Myocyte (in vitro differentiated cells): ENCODE results near the gene CYB5B. TPM values are rescaled to one million over a fixed set of nuclear protein-coding genes. Genes with fewer than 3 reads are reported as not detected.
"Not testable (repeated sequence)": the region's sequence is repeated elsewhere in the genome, so short reads cannot be mapped to it uniquely, and the experiment has no call there.

Experiments
- DNase-seq: peaks from one replicate; pipeline ENCODE4 v3.0.0-alpha.2; 2012; ENCODE audit warnings: low read depth
- total RNA-seq: library from RNA; depleted of rRNA; stranded (reverse); fragments of >200 nt; gene quantifications from 2 replicates; pipeline ENCODE4 v1.2.3, GENCODE V29; 2014

The CYB5B gene
- total RNA-seq, 1 donor from 2014 or later, result 220 TPM

DNA sequence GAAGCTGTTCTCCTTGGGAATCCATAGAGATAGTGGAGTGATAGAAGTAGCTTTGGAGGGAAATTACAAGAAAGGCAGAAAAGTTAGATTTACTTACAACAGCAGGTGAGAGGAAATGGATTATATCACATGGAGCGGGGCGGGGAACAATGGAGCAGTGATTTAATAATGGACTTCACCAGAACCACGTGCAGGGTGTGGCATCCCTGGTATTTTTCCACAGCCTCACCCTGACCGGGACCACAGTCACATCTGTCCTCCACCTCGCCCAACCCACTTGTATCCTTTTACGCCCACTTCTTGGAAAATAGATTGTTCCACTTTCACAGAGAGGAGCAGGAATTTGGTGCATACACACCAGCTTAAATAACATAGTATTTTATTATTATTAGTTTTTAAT, 15.9 kb upstream of the CYB5B start:
- peak; percentile 92 for DNase-seq

DNA sequence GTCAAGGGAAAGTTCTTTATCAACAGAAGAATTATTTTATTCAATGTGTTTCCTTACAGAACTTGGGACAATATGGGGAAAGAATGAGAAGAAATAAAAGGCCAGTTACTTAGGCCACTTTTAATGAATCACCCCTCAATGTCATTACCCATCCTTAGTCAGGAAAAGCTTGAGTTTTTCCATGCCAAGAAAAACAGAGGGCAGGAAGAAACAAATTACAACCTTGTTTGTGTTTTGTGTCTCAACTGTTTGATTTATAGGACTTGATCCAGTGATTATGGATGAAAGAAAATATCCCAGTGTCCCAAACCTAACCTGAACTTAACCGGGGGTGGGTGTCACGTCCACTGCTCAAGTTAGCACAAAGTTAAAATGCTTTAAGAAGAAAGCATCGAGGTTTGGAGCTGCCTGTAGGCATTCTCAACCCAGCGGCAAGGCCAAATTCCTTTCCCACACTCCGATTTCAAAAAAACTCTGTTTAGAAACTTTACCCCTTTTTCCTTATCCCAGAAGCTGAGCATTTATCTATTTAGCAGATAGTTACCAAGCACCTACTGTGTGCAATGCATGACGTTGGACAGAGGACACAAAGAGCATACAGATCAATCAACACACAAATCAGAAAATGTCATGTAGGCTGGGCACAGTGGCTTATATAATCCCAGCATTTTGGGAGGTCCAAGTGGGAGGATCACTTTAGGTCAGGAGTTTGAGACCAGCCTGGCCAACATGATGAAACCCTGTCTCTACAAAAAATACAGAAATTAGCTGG, 14.0 kb upstream of the CYB5B start:
- DNase-seq, result peak; percentile 58

DNA sequence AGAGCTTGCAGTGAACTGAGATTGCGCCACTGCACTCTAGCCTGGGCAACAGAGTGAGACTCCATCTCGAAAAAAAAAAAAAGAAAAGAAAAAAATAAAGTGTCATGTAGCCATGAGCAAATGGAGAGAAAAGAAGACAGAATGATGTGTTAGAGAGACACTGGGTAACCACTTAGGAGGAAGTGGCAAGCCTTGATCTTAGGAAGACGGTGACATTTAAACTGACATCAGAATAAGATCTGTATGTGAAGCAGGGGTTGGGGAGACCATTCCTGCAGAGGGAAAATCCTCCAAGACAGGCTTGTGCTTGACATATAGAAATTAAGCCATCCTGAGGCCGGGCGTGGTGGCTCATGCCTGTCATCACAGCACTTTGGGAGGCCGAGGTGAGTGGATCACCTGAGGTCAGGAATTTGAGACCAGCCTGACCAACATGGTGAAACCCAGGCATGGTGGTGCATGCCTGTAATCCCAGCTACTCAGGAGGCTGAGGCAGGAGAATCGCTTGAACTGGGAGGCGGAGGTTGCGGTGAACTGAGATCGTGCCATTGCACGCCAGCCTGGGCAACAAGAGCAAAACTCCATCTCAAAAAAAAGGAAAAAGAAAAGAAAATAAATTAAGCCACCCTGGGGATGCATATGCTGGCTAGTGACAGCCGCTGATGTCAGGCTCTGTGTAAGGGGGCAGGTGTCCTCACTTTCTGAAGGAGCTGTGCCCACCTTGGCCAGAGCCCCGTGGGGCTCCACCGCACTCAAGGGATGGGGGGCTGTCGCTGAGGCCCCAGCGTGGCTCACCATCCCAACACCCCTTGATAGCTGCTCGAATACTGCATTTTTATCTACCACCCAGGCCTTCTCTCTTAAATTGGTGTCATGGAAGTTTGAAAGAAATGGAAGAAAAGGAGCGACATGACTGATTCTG, 13.1 kb upstream of the CYB5B start:
- no peak for DNase-seq

DNA sequence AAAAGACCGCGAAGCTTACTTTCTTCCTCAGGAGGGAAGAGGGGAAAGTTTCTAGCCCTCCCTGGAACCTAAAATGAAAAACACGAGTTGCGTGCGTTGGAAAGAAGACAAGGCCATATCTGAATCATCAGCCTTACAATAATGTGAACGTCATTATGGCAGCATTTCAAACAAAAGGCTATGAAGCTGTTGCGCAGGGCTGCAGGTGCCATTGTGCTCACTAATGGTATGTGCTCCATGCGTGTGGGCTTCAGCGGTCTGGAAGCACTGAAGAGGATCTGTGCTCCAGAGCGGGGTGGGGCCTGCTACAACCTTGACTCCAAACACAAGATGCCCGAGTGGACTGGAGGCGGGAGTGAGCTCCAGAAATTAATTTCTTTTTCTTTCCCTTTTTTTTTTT, 12.1 kb upstream of the CYB5B start:
- no peak for DNase-seq

DNA sequence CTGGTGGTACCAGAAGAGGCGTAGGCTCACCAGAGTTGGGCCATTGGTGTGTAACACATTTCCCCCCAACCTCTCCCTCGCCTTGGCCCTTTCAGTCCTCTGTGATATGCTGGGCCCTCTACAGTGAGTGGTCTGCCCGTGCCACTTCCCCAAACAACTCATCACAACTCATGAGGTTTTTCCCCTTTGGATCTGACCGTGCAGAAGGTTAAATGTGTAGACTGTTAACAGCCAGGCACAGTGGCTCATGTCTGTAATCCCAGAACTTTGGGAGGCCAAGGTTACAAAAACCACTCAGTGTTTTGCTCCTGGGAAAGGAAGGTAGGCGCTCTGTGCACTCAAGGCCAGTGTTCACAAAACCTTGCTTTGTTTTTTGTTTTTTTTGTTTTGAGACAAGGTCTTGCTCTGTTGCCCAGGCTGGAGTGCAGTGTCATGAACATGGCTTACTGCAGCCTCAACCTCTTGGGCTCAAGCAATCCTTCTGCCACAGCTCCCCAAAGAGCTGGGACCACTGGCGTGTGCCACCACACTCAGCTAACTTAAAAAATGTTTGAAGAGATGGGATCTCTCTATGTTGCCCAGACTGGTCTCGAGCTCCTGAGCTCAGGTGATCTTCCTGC, 11.3 kb upstream of the CYB5B start:
- no peak for DNase-seq

DNA sequence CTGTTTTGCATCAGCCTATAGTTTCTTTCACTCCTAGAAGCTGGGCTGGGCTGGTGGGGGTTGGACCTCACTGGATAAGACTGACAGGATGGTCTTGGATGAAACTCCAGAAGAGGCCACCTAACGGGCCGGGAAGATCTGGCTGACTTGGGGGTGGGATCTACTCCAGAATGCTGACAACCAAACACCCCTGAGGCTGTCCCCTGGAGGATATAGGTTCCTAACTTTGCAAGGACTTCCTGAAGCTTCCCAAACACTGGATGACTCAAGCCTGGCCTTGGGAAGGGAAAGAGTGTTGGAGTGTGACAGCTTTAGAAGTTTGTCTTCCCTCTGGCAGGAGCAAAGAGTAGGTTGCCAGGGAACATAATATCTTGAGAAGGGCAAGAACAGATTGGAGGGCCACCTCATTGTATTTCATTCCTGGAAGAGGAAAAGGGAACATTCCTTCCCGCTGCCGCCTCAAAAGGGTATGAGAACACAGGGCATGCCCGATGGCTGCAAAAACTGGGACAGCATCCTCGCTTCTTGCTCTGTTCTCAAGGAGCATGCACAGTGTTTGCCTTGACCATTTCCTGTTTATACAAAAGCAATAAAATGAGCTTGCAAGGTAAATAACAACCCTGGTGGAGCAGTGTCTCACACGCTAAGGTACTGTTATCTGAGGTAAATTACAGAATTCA, 6.8 kb upstream of the CYB5B start:
- peak; percentile 53 for DNase-seq

DNA sequence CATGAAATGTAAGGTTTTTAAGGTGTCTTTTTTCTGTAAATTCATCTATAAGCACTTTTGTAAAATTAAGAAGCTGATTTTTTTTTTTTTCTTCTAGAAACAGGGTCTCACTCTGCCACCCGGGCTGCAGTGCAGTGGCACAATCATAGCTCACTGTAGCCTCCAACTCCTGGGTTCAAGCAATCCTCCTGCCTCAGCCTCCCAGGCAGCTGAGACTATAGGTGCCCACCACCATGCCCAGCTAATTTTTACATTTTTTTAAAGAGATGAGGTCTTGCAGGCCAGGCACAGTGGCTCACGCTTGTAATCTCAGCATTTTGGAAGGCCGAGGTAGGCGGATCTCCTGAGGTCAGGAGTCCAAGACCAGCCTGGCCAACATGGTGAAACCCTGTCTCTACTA, 4.5 kb upstream of the CYB5B start:
- no peak for DNase-seq

DNA sequence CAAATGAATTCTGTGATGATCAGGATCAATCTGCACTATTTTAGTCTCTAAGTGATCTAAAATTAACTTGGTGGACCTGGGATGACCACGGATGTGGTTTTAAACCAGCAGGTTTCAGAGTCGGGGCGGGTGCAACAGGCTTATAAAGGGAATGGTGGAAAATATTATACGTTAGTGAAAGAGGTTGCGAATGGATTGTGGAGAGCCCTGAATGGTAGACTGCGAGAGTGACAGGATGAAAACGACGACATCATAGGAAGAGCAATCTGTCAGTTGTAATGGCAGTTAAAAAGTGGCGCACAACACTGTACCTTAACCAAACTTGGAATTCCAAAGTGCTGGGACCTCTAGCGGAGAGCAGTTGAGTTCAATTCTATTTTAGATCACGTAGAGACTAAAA, 1.2 kb upstream of the CYB5B start:
- DNase-seq, result no peak

DNA sequence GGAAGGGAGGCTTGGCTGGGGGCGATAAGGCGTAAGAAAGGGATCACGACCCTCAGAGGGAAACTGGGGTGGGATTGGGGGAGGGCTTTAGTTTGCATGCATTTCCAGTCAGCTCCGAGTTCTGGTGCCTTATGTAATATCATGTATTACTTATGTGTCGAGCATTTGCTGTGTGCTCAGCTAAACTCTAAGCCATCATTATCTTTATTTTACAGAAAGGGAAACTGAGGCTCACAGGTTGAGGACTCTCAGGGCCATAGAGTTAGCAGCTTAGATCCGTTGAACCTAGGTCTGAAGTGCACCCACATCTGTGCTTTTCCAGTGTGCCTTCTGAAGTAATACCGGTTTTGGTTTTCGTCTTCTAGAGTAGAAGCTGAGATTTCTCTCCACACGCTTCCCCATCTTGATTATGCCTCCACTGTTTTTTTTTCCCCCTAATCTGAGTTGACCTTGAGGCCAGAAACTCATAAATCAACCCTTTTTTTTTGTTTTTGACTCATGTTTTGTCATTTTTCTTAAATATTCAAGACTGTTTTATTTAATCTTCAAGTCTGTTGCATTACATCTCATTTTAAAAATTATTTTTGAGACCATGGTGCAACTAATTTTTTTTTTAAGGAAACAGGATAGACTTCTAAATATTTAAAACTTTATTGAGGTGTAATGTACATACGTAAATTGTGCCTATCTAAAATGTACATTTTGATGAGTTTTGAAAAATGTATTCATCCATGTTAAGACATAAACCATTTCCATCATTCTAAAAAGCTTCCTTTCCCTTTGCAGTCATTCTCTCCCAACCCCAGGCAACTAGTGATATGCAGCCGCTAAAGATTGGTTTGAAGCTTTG, 741 bp downstream of the CYB5B start:
- DNase-seq, result no peak

DNA sequence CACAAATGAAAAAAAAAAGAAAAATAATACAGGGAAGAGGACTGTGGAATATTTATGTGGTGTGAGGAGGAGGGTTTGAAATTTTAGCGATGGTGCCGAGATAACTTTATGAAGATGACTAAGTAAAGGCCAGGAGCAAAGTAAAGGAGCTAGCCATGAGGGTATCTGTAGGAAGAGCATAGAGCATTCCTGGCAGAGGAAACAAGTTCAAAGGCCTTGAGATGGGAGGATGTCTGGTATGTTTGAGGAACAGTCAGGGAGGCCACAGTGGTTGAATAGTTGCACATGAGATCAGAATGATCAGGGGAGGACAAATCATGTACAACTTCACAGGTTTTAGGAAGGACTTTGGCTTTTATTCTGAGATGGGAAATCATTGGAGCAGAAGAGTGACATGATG, 4.2 kb downstream of the CYB5B start:
- no peak for DNase-seq

DNA sequence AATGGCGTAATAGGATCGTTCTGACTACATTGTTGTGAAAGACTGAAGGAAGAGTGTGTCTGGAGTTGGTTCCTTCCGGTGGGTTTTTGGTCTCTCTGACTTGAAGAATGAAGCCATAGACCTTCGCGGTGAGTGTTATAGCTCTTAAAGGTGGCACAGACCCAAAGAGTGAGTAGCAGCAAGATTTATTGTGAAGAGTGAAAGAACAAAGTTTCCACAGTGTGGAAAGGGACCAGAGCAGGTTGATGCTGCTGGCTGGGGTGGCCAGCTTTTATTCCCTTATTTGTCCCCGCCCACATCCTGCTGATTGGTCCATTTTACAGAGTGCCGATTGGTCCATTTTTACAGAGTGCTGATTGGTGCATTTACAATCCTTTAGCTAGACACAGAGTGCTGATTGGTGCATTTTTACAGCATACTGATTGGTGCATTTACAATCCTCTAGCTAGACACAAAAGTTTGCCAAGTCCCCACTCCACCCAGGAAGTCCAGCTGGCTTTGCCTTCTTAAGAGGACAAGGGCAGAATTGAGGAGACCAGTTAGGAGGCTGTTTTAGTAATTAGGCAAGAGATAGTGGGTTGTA, 4.7 kb downstream of the CYB5B start:
- not testable (repeated sequence) for DNase-seq

DNA sequence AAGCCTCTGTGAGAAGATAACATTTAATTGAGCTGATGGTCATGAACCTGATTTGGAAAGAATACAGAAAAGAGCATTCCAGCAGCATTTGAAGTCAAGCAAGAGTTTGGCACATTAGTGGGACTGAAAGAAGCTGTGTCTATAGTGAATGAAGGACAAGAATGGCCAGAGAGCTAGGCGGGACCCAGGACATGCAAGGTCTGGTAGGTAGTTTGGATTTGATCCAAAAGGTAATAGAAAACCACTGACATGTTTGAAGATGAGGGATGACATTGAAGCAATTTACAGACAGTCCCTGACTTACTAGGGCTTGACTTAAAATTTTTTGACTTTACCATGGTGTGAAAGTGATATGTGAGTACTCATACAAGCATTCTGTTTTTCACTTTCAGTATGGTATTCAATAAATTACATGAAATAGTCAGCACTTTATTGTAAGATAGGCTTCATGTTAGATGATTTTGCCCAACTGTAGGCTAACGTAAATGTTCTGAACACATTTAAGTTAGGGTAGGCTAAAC, 7.6 kb downstream of the CYB5B start:
- DNase-seq, result no peak

DNA sequence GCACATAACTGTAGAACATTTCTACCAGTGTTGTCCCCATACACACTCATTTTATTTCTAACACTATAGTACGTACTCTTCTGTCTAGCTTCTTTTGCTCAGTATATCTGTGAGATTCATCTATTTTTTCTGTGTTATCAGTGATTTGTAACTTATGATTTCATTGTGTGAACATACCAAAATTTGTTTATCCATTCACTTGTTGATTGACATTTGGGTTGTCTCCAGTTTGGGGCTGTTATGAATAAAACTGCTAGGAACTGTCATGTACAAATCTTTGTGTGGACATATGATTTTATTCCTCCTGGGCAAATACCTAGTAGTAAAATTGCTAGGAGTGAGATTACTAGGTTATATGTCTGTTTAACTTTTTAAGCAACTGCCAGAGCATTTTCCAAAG, 9.6 kb downstream of the CYB5B start:
- DNase-seq, result no peak

DNA sequence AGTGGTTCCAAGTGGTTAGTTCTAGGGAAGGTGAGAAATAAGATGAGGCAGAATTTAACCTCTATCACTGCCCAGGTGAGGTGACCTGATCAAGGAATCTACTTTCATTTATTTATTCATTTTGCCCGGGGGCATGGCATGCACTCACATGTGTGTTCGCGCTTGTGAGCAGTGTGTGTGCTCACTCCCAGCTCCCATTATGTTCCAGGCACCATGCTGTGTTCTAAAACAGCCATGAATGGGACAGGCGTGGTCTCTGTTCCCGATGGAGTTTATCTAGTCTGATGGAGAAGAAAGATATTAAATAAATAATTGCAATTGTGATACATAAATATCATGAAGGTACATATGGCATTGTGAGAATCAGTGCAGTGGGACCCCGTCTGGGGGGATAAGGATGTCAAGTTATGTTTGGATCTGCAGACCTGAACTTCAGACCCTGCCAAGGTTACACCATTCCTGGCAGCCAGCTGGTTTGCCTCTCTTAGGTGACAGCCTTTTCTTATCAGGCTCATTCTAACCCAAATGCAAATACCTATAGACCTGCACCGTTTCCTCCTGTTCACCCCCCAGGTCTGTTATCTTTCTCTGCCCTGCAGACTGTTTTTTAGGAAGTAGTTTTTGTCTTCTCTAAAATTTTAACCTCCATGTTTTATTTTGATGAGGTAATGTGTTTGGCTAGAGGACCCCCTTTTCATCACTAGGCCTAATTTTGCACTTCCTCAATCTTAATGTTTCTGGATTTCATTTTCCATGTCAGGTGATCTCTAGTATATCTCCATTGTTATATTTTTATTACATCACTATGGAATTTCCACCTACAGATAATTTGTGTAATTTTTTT, 11.8 kb downstream of the CYB5B start:
- no peak for DNase-seq

DNA sequence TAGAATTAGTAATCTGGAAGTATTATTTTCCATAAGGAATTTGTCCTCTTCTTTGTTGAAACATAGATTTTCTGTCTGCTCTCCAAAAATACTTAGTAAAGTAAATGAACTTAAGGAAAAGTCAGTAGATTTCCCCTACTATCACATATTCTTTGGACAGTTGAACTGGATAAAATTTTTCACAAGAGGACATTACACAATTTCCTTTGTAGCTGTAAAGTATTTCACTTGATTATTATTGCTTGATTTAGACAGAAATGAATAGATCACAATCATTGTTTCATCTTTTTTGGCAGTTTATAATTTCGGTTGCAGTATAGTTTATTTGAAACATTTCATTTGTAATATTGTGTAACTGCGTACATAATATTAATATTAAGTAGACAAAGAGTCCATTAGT, 12.5 kb downstream of the CYB5B start:
- no peak for DNase-seq

DNA sequence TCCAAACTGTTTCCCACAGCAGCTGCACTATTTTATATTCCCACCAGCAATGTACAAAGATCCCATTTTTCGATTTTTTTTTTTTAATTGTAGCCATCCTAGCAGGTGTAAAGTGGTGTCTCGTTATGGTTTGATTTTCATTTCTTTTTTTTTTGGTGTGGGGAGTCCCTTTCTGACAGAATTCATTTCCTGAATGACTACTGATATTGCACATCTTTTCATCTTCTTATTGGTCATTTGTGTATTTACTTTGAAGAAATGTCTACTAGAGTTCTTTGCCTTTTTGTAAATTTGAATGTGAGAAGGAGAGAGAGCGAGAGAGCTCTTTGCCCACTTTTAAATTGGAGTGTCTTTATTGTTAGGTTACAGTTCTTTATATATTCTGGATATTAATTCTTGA, 14.0 kb downstream of the CYB5B start:
- DNase-seq, result no peak

DNA sequence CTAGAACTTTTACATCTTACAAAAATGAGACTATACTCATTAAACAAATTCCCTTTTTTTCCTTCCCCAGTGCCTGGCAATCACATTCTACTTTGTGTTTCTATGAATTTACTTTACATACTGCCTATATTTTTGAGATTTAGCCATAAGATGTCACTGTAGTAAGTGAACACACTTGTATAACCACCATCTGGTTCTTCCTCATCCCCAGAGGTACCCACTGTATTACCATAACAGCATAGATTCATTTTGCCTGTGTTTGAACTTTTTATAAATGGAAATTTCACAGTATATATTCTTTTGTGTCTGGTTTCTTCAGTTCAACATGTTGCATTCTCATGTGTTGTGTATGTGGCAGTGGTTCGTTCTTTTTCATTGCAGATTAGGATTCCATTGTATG, 15.8 kb downstream of the CYB5B start:
- DNase-seq, result no peak

DNA sequence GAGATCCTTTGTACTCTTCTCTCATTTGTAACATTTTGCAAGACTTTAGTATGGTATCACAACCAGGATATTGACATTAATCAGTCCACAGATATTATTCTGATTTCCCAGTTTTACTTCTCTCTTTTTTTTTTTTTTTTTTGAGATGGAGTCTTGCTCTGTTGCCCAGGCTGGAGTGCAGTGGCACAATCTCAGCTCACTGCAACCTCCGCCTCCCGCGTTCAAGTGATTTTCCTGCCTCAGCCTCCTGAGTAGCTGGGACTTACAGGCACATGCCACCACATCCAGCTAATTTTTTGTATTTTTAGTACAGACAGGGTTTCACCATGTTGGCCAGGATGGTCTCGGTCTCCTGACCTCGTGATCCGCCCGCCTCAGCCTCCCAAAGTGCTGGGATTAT, 16.6 kb downstream of the CYB5B start:
- not testable (repeated sequence) for DNase-seq
